Subcutaneous adipose tissue (tissue), 4 donors: ENCODE measurements around the gene RAB33A. TPM values are rescaled to one million over a fixed set of nuclear protein-coding genes. Genes with fewer than 3 reads are reported as not detected.

Experiments used
- CTCF ChIP-seq: fragments of 450-650 bp; IDR thresholded peaks from one replicate; pipeline ENCODE4 v1.5.1; 2016; ENCODE audit warnings: low read depth, mild to moderate bottlenecking, control low read depth, antibody characterized with exemption, moderate library complexity
- total RNA-seq, 4 donors: library from RNA; depleted of rRNA; stranded (reverse); fragments of >200 nt; gene quantifications; one replicate each; pipeline ENCODE4 v1.1.0, GENCODE V29; 2016

The RAB33A gene
- 1 to 10 TPM in 1 of 4 donors, under 1 TPM in 1, not detected in 2; 0.88 to 3.6 TPM for total RNA-seq

GRCh38 chrX:130171446-130172126, at the start of gene RAB33A:
Gene RAB33A (plus strand): TSS chrX:130171962. CDS start chrX:130172063, 101 bp downstream.
- no peak for TF ChIP-seq CTCF

GRCh38 chrX:130124577-130124976, 47.2 kb upstream of the RAB33A start:
- TF ChIP-seq CTCF = no peak

- no peak for TF ChIP-seq CTCF
These were observed 46.5 kb upstream of the RAB33A start for GRCh38 chrX:130125091-130125874.

GRCh38 chrX:130130990-130131389, 40.8 kb upstream of the RAB33A start:
- TF ChIP-seq CTCF = no peak

GRCh38 chrX:130136496-130136895, 35.3 kb upstream of the RAB33A start:
- no peak for TF ChIP-seq CTCF

- TF ChIP-seq CTCF = no peak
These were observed 34.8 kb upstream of the RAB33A start for GRCh38 chrX:130136961-130137360.

- TF ChIP-seq CTCF = no peak
These were observed 32.1 kb upstream of the RAB33A start for GRCh38 chrX:130139474-130140201.
